ENCODE data around the gene KCNH2.

DNA sequence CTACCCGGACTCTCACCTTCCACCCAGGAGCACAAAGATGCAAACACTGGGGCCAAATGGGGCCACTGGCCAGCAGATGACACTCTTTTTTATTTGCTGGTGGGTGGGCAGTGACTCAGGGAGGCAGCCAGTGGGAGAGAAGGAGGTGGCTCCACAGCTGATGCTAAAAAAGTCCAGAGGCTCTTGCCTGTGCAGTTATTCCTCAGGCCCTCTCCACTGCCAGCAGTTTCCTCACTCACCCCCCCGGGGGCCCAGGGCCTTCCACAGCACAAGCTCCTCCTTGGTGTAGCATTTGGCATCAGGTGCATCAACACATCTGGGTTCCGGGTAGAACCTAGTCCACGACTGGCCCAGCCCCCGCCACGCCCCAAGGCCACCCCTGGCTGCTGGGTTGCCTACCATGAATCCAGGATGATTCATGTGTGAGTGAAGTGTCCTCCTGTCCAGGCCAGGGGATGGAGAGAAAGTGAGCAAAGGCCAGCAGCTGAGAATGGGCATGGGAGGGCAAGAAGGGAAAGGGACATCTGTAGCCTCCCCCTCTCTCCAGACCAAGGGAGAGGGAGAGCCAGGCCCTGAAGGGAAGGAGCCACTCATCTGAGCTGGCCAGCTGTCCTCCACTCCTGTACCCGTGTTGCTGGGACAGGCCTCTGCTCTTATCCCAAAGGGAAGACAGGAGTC, 1.7 kb upstream of the KCNH2 start:
- TF ChIP-seq POLR2A (IDR thresholded peaks at IDR 0.05; ENCODE audit: low read depth, low read length) (no peak), POU2F2 (IDR thresholded peaks at IDR 0.05; ENCODE audit: low read depth, low read length) (no peak)
